ENCODE data around the gene ZBTB1.
A peak's percentile ranks its signal among the peaks of the same experiment; 100 is the strongest.

ZBTB1 gene

GRCh38 chr14:64525354-64525753 is 20.8 kb downstream of the ZBTB1 start:
- H3K4me1 ChIP-seq (ENCODE audit: control insufficient read depth, insufficient read depth, low read length) = no peaks in the 10 kb centered on the region
- WGBS (ENCODE audit: insufficient coverage, insufficient read length) = no CpG with 5 or more reads among the region's 2 CpGs
- no peak overlapping the region for H3K27ac ChIP-seq (ENCODE audit: low read length)
- no peak overlapping the region for H3K4me3 ChIP-seq (ENCODE audit: low read length)
- H3K36me3 ChIP-seq (ENCODE audit: control insufficient read depth, insufficient read depth, low read length) = peaks cover 3% of the 10 kb centered on the region; the same call in 1 of the 2 replicates
- no peaks in the 10 kb centered on the region for H3K9me3 ChIP-seq (ENCODE audit: control insufficient read depth, insufficient read depth, low read length)
- no peaks in the 10 kb centered on the region for H3K27me3 ChIP-seq (ENCODE audit: control insufficient read depth, insufficient read depth, low read length)
- no peak for DNase-seq (ENCODE audit: low read depth, low spot score)

- no peak for DNase-seq (ENCODE audit: low read depth, low spot score)
- H3K9me3 ChIP-seq (ENCODE audit: control insufficient read depth, insufficient read depth, low read length) = no peaks in the 10 kb centered on the region
- H3K27ac ChIP-seq (ENCODE audit: low read length) = no peak overlapping the region
- H3K4me1 ChIP-seq (ENCODE audit: control insufficient read depth, insufficient read depth, low read length) = no peaks in the 10 kb centered on the region
- no CpG with 5 or more reads among the region's 2 CpGs for WGBS (ENCODE audit: insufficient coverage, insufficient read length)
- H3K4me3 ChIP-seq (ENCODE audit: low read length) = no peak overlapping the region
- no peaks in the 10 kb centered on the region for H3K36me3 ChIP-seq (ENCODE audit: control insufficient read depth, insufficient read depth, low read length)
- H3K27me3 ChIP-seq (ENCODE audit: control insufficient read depth, insufficient read depth, low read length) = no peaks in the 10 kb centered on the region
These were observed 27.0 kb downstream of the ZBTB1 start for GRCh38 chr14:64531567-64531966.

- H3K36me3 ChIP-seq (ENCODE audit: control insufficient read depth, insufficient read depth, low read length) = peaks cover 5% of the 10 kb centered on the region; the same call in 1 of the 2 replicates
- H3K27me3 ChIP-seq (ENCODE audit: control insufficient read depth, insufficient read depth, low read length) = no peaks in the 10 kb centered on the region
- WGBS (ENCODE audit: insufficient coverage, insufficient read length) = no CpG with 5 or more reads among the region's 4 CpGs
- no peak for DNase-seq (ENCODE audit: low read depth, low spot score)
- no peak overlapping the region for H3K4me3 ChIP-seq (ENCODE audit: low read length)
- H3K4me1 ChIP-seq (ENCODE audit: control insufficient read depth, insufficient read depth, low read length) = peaks cover 2% of the 10 kb centered on the region; the same call in 1 of the 2 replicates
- H3K27ac ChIP-seq (ENCODE audit: low read length) = no peak overlapping the region
- no peaks in the 10 kb centered on the region; the same call in 1 of the 2 replicates for H3K9me3 ChIP-seq (ENCODE audit: control insufficient read depth, insufficient read depth, low read length)
These were observed 32.1 kb downstream of the ZBTB1 start for GRCh38 chr14:64536488-64537245.

GRCh38 chr14:64540208-64541202 is 35.9 kb downstream of the ZBTB1 start, which contains the start of gene HSPA2:
Gene HSPA2 (plus strand): TSS chr14:64540741. CDS start chr14:64540850, 109 bp downstream.
- H3K4me3 ChIP-seq (ENCODE audit: low read length) = peak within 1 kb of the TSS; percentile 34; the same call in 1 of the 2 replicates
- no CpG with 5 or more reads among the region's 79 CpGs for WGBS (ENCODE audit: insufficient coverage, insufficient read length)
- H3K27me3 ChIP-seq (ENCODE audit: control insufficient read depth, insufficient read depth, low read length) = no peaks in the 10 kb centered on the region
- peaks cover 2% of the 10 kb centered on the region; the same call in 1 of the 2 replicates for H3K4me1 ChIP-seq (ENCODE audit: control insufficient read depth, insufficient read depth, low read length)
- peak; percentile 99 for DNase-seq (ENCODE audit: low read depth, low spot score)
- no peak within 1 kb of the TSS for H3K27ac ChIP-seq (ENCODE audit: low read length)
- no peaks in the 10 kb centered on the region; the same call in 1 of the 2 replicates for H3K9me3 ChIP-seq (ENCODE audit: control insufficient read depth, insufficient read depth, low read length)
- peaks cover 5% of the 10 kb centered on the region; the same call in 1 of the 2 replicates for H3K36me3 ChIP-seq (ENCODE audit: control insufficient read depth, insufficient read depth, low read length)

GRCh38 chr14:64541261-64541971 is 36.8 kb downstream of the ZBTB1 start:
- H3K4me1 ChIP-seq (ENCODE audit: control insufficient read depth, insufficient read depth, low read length) = peaks cover 2% of the 10 kb centered on the region; the same call in 1 of the 2 replicates
- no peaks in the 10 kb centered on the region for H3K27me3 ChIP-seq (ENCODE audit: control insufficient read depth, insufficient read depth, low read length)
- H3K9me3 ChIP-seq (ENCODE audit: control insufficient read depth, insufficient read depth, low read length) = no peaks in the 10 kb centered on the region; the same call in 1 of the 2 replicates
- no CpG with 5 or more reads among the region's 73 CpGs for WGBS (ENCODE audit: insufficient coverage, insufficient read length)
- no peak overlapping the region for H3K4me3 ChIP-seq (ENCODE audit: low read length)
- no peak for DNase-seq (ENCODE audit: low read depth, low spot score)
- H3K36me3 ChIP-seq (ENCODE audit: control insufficient read depth, insufficient read depth, low read length) = peaks cover 5% of the 10 kb centered on the region; the same call in 1 of the 2 replicates
- H3K27ac ChIP-seq (ENCODE audit: low read length) = no peak overlapping the region

- WGBS (ENCODE audit: insufficient coverage, insufficient read length) = no CpG with 5 or more reads among the region's 61 CpGs
- Histone ChIP-seq H3K27me3 (ENCODE audit: control insufficient read depth, insufficient read depth, low read length) (no peaks in the 10 kb centered on the region), H3K9me3 (ENCODE audit: control insufficient read depth, insufficient read depth, low read length) (no peaks in the 10 kb centered on the region; the same call in 1 of the 2 replicates), H3K27ac (ENCODE audit: low read length) (no peak overlapping the region), H3K4me3 (ENCODE audit: low read length) (no peak overlapping the region; the same call in 1 of the 2 replicates), H3K36me3 (ENCODE audit: control insufficient read depth, insufficient read depth, low read length) (peaks cover 5% of the 10 kb centered on the region; the same call in 1 of the 2 replicates), H3K4me1 (ENCODE audit: control insufficient read depth, insufficient read depth, low read length) (peaks cover 2% of the 10 kb centered on the region; the same call in 1 of the 2 replicates)
- no peak for DNase-seq (ENCODE audit: low read depth, low spot score)
These were observed 37.6 kb downstream of the ZBTB1 start for GRCh38 chr14:64541972-64542835.

GRCh38 chr14:64542836-64543201 is 38.2 kb downstream of the ZBTB1 start:
- H3K4me1 ChIP-seq (ENCODE audit: control insufficient read depth, insufficient read depth, low read length) = peaks cover 2% of the 10 kb centered on the region; the same call in 1 of the 2 replicates
- peaks cover 5% of the 10 kb centered on the region; the same call in 1 of the 2 replicates for H3K36me3 ChIP-seq (ENCODE audit: control insufficient read depth, insufficient read depth, low read length)
- H3K4me3 ChIP-seq (ENCODE audit: low read length) = no peak overlapping the region

GRCh38 chr14:64544607-64545312 is 40.2 kb downstream of the ZBTB1 start:
- Histone ChIP-seq H3K4me1 (ENCODE audit: control insufficient read depth, insufficient read depth, low read length) (peaks cover 3% of the 10 kb centered on the region; the same call in 1 of the 2 replicates), H3K9me3 (ENCODE audit: control insufficient read depth, insufficient read depth, low read length) (no peaks in the 10 kb centered on the region; the same call in 1 of the 2 replicates), H3K36me3 (ENCODE audit: control insufficient read depth, insufficient read depth, low read length) (peaks cover 5% of the 10 kb centered on the region; the same call in 1 of the 2 replicates), H3K27ac (ENCODE audit: low read length) (no peak overlapping the region), H3K27me3 (ENCODE audit: control insufficient read depth, insufficient read depth, low read length) (no peaks in the 10 kb centered on the region), H3K4me3 (ENCODE audit: low read length) (no peak overlapping the region)
- DNase-seq (ENCODE audit: low read depth, low spot score) = no peak
- WGBS (ENCODE audit: insufficient coverage, insufficient read length) = no CpG with 5 or more reads among the region's 5 CpGs

More at GRCh38 chr14:64542836-64543201, 38.2 kb downstream of the ZBTB1 start:
- H3K27me3 ChIP-seq (ENCODE audit: control insufficient read depth, insufficient read depth, low read length) = no peaks in the 10 kb centered on the region
- no peak overlapping the region for H3K27ac ChIP-seq (ENCODE audit: low read length)
- no peaks in the 10 kb centered on the region; the same call in 1 of the 2 replicates for H3K9me3 ChIP-seq (ENCODE audit: control insufficient read depth, insufficient read depth, low read length)
- DNase-seq (ENCODE audit: low read depth, low spot score) = no peak
- WGBS (ENCODE audit: insufficient coverage, insufficient read length) = no CpG with 5 or more reads among the region's 4 CpGs

Data from iPS DF 6.9 (cell line).